Endothelial cell of coronary artery (primary cell): Measurements from ENCODE around the gene KCNS1. TPM values are rescaled to one million over a fixed set of nuclear protein-coding genes. Genes with fewer than 3 reads are reported as not detected.

Experiments used
- total RNA-seq: library from RNA; depleted of rRNA; stranded (reverse); fragments of >200 nt; gene quantifications from 2 replicates; pipeline ENCODE4 v1.2.3, GENCODE V29; 2014

Gene KCNS1, protein sequence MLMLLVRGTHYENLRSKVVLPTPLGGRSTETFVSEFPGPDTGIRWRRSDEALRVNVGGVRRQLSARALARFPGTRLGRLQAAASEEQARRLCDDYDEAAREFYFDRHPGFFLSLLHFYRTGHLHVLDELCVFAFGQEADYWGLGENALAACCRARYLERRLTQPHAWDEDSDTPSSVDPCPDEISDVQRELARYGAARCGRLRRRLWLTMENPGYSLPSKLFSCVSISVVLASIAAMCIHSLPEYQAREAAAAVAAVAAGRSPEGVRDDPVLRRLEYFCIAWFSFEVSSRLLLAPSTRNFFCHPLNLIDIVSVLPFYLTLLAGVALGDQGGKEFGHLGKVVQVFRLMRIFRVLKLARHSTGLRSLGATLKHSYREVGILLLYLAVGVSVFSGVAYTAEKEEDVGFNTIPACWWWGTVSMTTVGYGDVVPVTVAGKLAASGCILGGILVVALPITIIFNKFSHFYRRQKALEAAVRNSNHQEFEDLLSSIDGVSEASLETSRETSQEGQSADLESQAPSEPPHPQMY
- under 0.01 and 0.85 TPM in 2 replicates for total RNA-seq

DNA sequence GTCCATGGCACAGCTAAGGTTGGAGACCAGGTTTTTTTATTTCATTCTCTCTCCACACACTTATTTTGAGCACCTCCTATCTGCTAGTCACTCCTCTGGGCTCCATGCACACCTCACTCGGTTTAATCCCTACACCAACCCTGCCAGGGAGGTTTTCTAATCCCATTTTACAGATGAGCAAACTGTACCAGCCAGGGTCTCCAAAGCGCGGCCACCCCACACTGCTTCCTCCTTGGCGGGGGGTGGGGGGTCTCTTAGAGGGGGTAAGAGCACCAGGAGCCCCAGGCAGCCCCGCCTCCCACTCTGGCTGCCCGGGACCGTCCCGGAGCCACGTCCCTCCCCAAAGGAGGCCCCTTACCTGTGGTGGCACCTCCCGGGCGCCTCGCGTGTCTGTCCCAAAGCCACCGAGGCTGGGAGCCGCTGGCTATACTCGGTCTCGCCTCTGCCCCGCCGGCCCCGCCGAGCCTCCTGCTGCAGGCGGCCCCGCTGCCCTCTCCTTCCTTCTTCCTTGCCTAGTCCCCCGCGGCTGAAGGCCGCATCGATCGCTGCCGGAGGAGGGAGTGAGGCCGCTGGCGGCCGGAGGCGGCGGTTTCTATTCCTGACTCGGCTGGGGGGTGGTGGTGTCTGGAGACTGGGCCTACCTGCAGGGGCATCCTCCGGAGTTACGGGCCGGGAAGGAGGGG lies at the start of gene KCNS1:
Gene KCNS1, minus strand, starts transcription at position 565 of the 683 bp plus-strand sequence. CDS start 1,891 bp downstream, outside the sequence.

GRCh38 chr20:45124365-45124764 lies 23.4 kb upstream of the KCNS1 start, which contains the start of gene WFDC12:
WFDC12 (minus strand) TSS chr20:45124465; CDS start chr20:45124447, 18 bp downstream.

DNA sequence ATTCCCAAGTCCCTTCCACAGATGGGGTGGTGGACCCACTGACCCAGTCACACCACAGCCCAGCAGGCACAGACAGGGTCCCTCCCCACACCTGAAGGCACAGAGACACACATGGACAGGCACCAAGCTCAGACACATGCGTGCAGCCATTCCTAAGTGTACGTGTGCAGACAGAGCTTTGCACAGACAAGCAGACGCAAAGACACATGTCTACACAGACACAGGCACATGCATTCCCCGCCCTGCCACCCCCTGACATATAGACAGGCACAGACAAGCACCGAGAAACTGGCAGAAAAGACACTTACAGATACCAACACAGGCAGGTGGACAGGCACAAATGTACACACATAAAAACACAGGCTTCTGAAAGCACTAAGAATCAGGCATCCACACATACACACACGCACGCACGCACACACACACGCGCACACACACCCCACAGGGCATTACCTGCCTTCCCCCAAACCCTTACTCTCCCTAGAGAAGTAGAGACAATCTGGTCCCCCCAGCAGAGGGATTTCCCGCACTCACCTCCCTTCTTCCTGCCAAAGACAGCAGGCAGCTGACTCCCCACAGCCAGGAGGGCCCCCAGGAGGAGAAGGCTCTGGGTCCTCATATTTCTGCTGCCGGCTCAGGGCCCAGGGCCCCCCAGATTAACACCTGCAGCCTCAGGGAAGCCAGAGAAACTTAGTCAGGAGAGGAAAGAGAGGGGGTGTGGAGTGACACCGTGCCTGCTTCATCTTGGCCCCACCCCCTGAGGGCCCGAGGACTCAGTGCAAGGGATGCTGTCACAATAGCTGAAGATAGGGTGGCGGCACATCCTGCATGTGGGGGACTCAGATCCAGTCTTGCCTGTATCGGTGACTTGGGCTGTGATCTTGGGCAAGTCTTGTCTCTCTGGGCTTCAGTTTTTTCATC lies 13.8 kb upstream of the KCNS1 start, which contains the start of gene WFDC5:
Gene WFDC5, minus strand, starts transcription at position 710 of the 921 bp plus-strand sequence. Its CDS starts 91 bp downstream, at position 619.

Other genes with a start within 250 kb of the KCNS1 start
- 111 and 112 TPM in 2 replicates for gene YWHAB, start 215.4 kb downstream of the KCNS1 start, total RNA-seq
- gene PABPC1L, start 191.1 kb downstream of the KCNS1 start, total RNA-seq = 1.5 and 4.3 TPM in 2 replicates
- gene TOMM34, start 140.7 kb downstream of the KCNS1 start, total RNA-seq = 16.4 and 27.3 TPM in 2 replicates
- 17.4 and 26.2 TPM in 2 replicates for gene STK4, start 134.6 kb downstream of the KCNS1 start, total RNA-seq
- gene WFDC5, start 14.0 kb upstream of the KCNS1 start, total RNA-seq = not detected in 2 replicates
- gene WFDC12, start 23.3 kb upstream of the KCNS1 start, total RNA-seq = not detected in 2 replicates
- not detected in 2 replicates for gene PI3, start 73.8 kb upstream of the KCNS1 start, total RNA-seq
- gene SEMG1, start 105.9 kb upstream of the KCNS1 start, total RNA-seq = not detected in 2 replicates
- not detected in 2 replicates for gene SEMG2, start 120.2 kb upstream of the KCNS1 start, total RNA-seq
- 0.19 TPM in 1 of 2 replicates, not detected in the other for gene SLPI, start 153.4 kb upstream of the KCNS1 start, total RNA-seq
- not detected in 2 replicates for gene RBPJL, start 205.7 kb upstream of the KCNS1 start, total RNA-seq
- gene MATN4, start 207.2 kb upstream of the KCNS1 start, total RNA-seq = not detected in 2 replicates
- gene SDC4, start 247.3 kb upstream of the KCNS1 start, total RNA-seq = 16.2 and 48.7 TPM in 2 replicates